ENCODE data around the gene IGSF1. TPM values are rescaled to one million over a fixed set of nuclear protein-coding genes. Genes with fewer than 3 reads are reported as not detected.
"Not testable (repeated sequence)": the region's sequence is repeated elsewhere in the genome, so short reads cannot be mapped to it uniquely, and the experiment has no call there.

IGSF1 gene
- polyA plus RNA-seq, 4 donors, result 13.2 to 24.5 (median 20.9) TPM

DNA sequence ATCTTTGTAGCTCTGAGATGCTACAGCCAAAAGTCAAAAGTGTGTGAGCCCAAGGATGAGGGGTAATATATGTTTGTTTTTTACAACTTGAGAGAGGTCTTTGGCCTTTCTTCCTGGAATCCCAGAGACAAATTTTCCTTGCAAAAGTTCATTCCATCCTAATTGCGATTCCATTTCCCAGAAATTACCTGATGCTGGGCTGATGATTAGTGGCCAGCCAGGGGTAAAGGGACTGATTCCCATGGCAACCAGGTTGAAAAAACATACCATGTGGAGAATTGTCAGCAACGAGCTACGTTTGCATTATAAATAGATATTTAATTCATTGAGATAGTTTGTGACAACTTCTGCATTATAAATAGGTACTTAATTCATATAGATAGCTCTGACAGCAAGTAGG, 17.8 kb downstream of the IGSF1 start:
- DNase-seq (ENCODE audit: low read depth in 4 of 4, low spot score in 2 of 4), result no peak

DNA sequence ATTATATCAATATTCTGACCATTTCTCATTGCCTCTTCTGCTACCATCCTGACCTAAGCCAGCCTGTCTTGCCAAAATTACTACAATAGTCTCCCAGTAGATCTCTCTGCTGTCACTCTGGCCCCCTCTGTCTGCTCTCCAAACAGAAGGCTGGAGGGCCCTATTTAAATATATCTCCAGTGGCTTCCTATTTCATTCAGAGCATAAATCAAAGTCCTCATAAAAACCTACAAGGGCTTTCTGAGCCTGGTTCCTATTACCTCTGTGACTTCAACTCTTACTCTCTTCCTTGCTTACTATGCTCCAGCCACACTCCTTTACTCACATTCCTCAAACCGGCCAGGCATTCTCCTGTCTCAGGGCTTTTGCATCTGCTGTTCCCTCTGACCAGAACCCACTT, 19.0 kb downstream of the IGSF1 start:
- no peak for DNase-seq (ENCODE audit: low read depth in 4 of 4, low spot score in 2 of 4)

DNA sequence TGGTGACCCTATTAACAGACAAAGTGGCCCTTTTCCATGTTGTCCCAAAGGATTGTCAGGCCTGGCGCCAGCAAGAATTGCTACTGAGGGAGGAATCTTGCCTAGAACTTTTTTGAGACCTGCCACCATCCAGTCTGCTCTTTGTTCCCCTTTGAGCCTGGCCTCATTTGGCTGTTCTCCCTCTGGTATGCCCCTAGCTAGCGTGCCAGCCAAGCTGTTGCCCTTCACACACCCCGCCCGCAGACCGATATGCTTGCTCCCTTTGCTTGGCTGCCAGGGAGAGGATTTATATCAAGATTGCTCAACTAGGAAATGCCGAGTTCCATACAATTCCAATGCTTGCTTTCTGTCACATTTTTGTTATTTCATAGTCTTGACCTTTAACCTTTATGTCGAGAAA, 24.4 kb downstream of the IGSF1 start:
- DNase-seq (ENCODE audit: low read depth in 4 of 4, low spot score in 2 of 4), result no peak

DNA sequence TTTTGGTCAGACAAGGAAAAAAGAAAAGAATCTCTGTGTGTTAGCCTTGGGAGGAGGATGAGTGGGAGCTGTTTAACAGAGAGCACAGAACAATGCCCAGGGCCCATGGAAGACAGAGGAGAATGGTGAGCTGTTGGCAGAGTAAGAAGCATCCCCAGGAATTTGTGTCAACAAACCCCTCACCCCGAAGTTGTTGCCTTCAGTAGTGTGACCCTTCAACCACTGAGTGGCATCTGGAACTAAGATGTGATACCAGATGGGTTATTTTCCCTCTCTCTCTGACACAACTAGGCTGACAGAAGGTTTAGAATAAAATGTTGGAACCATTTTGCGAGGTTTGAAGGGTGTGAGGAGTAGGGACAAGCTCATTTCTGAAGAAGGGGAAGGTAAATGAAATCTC, 25.1 kb downstream of the IGSF1 start:
- DNase-seq (ENCODE audit: low read depth in 4 of 4, low spot score in 2 of 4), result no peak

DNA sequence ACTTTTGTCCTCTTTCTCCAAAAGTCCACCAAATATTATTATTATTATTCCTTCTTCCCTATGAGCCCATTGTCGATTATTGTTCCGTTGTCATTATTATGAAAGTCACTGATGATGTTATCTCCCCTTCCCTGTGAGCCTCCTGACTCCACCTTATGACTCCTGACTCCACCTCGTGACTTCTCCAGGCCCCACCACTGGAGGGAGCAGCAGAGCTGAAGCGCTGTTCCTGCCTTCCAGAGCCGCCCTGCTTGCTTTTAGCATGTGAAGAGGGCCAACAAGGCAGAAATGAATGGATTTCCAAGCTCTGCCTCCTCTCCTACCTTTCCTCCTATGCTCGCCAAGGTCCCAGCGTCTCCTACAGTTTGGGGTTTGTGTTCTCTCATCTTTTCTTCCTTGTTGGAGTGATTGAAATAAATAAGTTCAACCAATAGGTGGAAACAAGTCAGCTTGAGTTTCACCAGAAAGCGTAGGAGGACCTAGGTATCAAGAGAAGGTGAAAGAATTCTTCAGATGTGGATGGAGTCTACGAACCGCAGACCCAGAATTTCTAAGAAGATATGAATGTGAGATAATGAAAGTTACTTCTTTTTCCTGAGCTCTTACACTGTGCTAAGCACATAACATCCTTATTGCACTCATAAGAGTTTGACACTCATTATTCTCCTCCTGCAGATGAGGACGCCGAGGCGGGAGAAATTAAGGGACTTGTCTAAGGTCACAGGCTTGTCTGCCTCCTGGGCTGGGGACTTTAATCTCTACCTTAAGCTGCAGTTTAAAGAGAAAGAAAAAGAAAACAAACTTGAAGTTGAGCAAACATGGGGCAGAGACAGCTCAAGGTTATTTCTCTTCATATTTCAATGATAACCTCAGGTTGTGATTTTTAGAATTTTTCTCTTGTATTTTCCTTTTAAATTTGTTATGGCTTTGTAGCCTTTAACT, 26.1 kb downstream of the IGSF1 start:
- DNase-seq (ENCODE audit: low read depth in 4 of 4, low spot score in 2 of 4), result no peak

DNA sequence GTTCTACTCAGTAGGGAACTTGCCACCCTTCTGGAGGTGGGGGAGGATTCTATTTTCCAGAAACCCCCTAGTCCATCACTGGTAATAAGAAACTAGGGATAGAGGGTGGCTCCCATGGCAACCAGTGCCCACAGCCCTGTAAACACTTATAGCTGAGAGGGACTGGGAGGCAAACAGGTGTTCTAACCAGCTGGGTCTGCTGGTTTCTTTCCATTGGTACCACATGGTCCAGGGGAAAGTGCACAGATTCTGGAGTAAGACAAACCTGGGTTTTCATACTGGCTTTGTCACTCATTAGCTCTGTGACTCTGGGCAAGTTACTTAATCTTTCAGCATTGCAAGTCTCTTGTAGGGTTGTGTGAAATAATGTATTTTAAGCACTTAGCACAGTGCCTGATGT, 26.9 kb downstream of the IGSF1 start:
- DNase-seq (ENCODE audit: low read depth in 4 of 4, low spot score in 2 of 4), result no peak

DNA sequence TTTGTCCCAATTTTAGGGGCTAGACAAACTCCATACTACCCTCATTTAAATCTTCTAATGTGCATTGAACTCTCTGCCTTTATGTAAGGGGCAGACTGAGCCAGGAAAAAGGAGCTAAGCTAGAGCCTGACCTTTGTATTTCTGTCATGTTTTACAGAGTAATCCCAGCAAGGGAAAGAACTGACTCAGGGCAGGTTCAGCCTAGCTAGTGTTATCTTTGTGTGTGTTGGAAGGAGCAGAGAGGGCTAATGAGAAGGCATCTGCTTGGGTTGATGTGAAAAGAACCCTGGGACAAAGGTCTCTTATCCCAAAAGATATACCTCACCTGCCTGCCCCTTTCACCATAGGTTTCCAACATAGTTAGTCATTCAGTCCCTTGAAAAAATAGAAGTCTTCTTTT, 31.7 kb downstream of the IGSF1 start:
- DNase-seq (ENCODE audit: low read depth in 4 of 4, low spot score in 2 of 4), result no peak

DNA sequence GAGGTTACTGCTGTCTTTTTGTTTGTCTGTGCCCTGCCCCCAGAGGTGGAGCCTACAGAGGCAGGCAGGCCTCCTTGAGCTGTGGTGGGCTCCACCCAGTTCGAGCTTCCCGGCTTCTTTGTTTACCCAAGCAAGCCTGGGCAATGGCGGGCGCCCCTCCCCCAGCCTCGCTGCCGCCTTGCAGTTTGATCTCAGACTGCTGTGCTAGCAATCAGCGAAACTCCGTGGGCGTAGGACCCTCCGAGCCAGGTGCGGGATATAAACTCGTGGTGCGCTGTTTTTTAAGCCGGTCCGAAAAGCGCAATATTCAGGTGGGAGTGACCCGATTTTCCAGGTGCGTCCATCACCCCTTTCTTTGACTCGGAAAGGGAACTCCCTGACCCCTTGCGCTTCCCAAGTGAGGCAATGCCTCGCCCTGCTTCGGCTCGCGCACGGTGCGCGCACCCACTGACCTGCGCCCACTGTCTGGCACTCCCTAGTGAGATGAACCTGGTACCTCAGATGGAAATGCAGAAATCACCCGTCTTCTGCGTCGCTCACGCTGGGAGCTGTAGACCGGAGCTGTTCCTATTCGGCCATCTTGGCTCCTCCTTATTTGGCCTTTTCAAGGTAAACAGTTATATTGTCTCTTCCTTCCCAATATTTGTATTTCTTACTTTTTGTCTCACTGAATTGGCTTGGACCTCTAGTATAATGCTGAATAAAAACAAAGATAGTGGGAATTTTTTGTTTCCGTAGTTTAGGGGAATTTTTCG, 37.9 kb downstream of the IGSF1 start:
- DNase-seq (ENCODE audit: low read depth in 4 of 4, low spot score in 2 of 4), result not testable (repeated sequence)

DNA sequence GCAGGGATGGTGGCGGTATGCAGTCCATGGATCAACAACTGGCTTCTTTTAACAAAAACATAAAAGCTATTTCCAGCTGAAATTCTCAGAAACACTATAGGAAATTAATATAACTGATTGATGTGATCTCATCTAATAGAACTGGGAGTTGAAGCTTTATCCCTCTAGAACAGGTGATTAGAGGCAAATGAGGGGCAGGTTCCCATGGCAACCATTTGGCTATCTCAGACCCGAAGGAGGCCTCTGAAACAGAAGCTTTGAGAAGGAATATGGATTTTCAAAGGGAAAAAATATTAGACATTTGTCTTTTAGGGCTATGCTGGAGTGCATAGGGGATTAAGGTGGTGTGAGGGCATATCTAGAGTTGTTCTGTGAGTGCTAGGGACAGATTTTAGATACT, 50.0 kb downstream of the IGSF1 start:
- no peak for DNase-seq (ENCODE audit: low read depth in 4 of 4, low spot score in 2 of 4)

DNA sequence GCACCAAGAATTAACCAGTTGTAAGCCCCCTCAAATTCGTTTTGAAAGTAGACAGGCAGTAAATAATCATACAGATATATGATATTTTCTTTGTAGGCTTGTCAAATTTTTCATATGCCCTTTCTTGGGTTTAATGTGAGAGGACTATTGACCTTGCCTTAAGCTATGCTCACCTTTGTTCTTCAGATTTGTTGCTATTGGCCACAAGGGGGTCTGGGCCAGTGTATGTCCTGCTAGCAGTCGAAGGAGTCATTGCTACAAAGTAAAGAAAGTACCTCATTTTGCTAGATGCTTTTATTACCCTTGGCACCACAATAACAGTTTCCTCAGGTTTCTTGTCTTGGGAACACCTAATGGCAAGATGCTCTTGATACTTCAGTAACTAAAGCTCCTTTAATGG, 51.7 kb downstream of the IGSF1 start:
- DNase-seq (ENCODE audit: low read depth in 4 of 4, low spot score in 2 of 4), result no peak

DNA sequence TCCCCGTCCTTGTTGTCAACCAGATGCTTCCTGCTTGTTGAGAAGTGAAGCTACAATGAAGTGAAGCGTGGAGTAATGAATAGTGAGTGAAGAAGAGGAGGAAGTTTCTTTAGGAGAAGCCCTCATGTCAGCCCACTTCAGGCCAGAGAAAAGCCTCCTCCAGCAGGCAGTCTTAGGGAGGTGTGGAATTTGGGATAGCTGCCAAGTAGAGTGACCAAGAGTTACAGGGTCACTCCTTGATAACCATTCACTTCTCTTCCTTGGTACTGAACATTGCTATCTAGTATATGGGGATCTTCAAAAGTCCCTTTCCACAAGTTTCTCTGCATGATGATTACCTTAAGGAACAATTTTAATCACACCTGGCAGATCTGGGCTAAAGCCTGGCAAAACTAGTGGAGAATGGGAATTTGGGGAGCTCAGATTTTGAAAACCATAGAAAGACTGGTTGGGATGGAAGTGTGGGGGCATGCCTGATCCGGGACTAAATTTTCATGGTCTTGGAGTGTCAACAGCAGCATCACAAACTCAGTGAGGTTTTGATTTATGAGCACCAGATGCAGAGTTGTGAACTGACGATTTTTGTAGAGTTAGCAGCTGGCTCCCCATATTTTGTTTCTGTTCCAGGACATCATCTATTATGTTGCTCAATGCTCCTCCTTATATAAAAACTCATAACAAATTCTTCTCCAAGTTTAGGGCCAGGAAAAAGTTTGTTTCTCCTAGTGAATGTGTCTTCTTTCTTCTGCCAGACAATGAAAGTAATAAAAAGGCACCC, 53.1 kb downstream of the IGSF1 start:
- no peak for DNase-seq (ENCODE audit: low read depth in 4 of 4, low spot score in 2 of 4)

DNA sequence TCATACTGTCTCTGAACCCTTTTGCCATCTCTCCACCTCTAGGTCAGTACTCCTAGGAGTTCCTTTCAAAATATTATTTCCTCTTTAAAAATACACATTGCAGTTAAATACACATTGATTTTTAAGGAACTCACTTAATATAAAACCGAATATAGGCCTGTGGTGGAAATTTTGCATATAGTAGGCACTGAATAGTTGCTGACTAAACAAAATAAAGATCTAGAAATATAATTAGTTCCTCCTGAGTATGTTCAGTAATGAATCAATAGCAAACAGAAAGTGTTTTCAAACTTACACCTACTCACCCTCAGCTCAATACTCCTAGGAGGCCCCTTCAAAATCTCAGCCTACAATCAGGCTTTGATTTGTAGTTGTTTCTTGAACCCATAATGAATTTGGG, 61.5 kb downstream of the IGSF1 start:
- no peak for DNase-seq (ENCODE audit: low read depth in 4 of 4, low spot score in 2 of 4)

DNA sequence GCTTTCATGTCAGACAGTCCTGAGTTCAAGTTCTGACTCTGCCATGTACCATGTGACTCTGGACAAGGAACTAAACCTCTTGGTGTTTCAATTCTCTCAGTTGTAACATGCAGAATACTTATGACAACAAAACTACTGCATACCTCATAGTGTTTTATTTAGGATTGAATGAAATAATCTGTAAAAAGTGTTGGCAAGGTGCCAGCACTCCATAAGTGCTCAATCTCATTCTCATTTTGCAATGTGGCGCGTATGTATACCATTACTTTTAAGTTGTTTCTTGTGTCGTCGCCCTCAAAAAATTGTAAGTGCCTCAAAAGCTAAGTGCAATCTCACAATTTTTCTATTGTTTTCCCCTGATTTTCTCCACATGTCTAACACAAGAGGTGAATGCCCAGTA, 62.5 kb downstream of the IGSF1 start:
- DNase-seq (ENCODE audit: low read depth in 4 of 4, low spot score in 2 of 4), result no peak

DNA sequence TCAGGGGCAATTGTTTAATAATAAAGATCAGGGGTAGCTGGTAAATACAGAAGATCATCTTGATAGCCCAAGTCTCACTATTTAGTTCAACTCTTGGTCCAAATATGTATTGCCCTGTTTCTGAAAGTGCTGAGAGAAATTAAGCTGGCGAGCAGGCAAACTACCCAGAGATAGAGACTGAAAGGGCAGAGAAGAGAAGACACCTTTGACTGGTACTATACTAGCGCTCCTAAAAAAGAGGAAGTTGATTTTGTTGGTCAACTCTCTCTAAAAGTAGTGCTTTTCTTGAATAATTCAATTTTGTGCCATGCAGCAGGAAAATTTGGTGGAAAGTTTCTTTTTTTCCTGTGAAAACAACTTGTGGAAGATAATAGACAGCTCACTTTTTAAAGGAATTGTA, 64.0 kb downstream of the IGSF1 start:
- DNase-seq (ENCODE audit: low read depth in 4 of 4, low spot score in 2 of 4), result no peak

Other genes starting within 250 kb of the IGSF1 start
- under 1 TPM in 3 of 4 donors, not detected in 1; 0.06 to 0.38 (median 0.14) TPM for gene ARHGAP36, start 231.0 kb downstream of the IGSF1 start, polyA plus RNA-seq (ENCODE audit: insufficient read length in 4 of 4)

All from left renal cortex interstitium (tissue), 4 donors.